Adrenal gland (tissue), 12 donors: ENCODE measurements around the gene BCL11B. TPM values are rescaled to one million over a fixed set of nuclear protein-coding genes. Genes with fewer than 3 reads are reported as not detected.

ENCODE experiments used
- DNase-seq, 7 donors: peaks; one replicate each; pipeline ENCODE4 v3.0.0-alpha.2; 2019 to 2020
- H3K27ac ChIP-seq, 5 donors: fragments of 200-600 bp; sonication (generic) in 4 of 5; 1 replicate in 3 of 5; 2 replicates in 2 of 5; pipeline versions ENCODE4 v1.5.1 to v1.8.0; 2016 to 2020; ENCODE audit warnings: mild to moderate bottlenecking in 1 of 5
- H3K27me3 ChIP-seq: fragments of 200-600 bp; 2 replicates; pipeline ENCODE4 v1.8.0; 2021
- H3K36me3 ChIP-seq, 2 donors: fragments of 200-600 bp; replicated peaks in 1 of 2; 1 replicate in 1 of 2; 2 replicates in 1 of 2; pipeline versions ENCODE4 v1.5.1 to v1.8.0; 2018 to 2022
- H3K4me1 ChIP-seq, 2 donors: fragments of 200-600 bp; replicated peaks in 1 of 2; 1 replicate in 1 of 2; 2 replicates in 1 of 2; pipeline versions ENCODE4 v1.5.1 to v1.8.0; 2018 to 2021
- H3K4me3 ChIP-seq, 4 donors: fragments of 200-600 bp; sonication (generic) in 3 of 4; one replicate each; pipeline ENCODE4 v1.5.1; 2016 to 2018
- H3K9me3 ChIP-seq, 3 donors: fragments of 200-600 bp; sonication (generic) in 1 of 3; replicated peaks in 1 of 3; 1 replicate in 2 of 3; 2 replicates in 1 of 3; pipeline versions ENCODE4 v1.5.1 to v1.8.0; 2016 to 2021
- POLR2A ChIP-seq, 2 donors: fragments of 450-650 bp; IDR thresholded peaks; one replicate each; pipeline ENCODE4 v1.6.1; 2017; ENCODE audit warnings: antibody characterized with exemption in 2 of 2, mild to moderate bottlenecking in 2 of 2, moderate library complexity in 1 of 2
- WGBS, 4 donors: extraction: QIAGEN DNeasy Blood & Tissue Kit in 2 of 4; methylation state at CpG; one replicate each; pipeline versions ENCODE4 v1.1.5 to v1.1.7; 2013 to 2017; 5-methylcytosine and 5-hydroxymethylcytosine counted together
- intact Hi-C, 2 donors: fragments of 100-400 bp; cut with DNase I; formaldehyde crosslinking; loops; one replicate each; pipeline versions ENCODE4 v1.14.1 to v1.15.0; 2022 to 2023
- polyA plus RNA-seq, 3 donors: library from polyadenylated mRNA; stranded (reverse); fragments of 200-250 nt in 2 of 3; fragments of 350-450 nt in 1 of 3; fragmentation: Illumina TruSeq in 1 of 3; extraction: RNeasy Lipid Tissue Mini Kit (QIAGEN cat#74804) in 1 of 3; gene quantifications; one replicate each; pipeline ENCODE4 v1.2.3, GENCODE V29; 2013 to 2014
- total RNA-seq, 9 donors: library from RNA; depleted of rRNA in 4 of 9; stranded (reverse); fragments of >200 nt in 4 of 9; fragments of 120-200 nt in 1 of 9; fragmentation: NEBNext Ultra II Directional in 1 of 9; extraction: Animal tissue kit (Norgen Biotek cat#: 25700) in 1 of 9; gene quantifications; one replicate each; pipeline versions ENCODE4 v1.1.0 to v1.2.4, GENCODE V29; 2013 to 2023
- TF ChIP-seq, protein P1 (sequence below), 6 experiments: fragments of 450-650 bp in 4 of 6; fragments of 200-600 bp in 2 of 6; sonication (generic) in 1 of 6; IDR thresholded peaks; 1 replicate in 5 of 6; 2 replicates in 1 of 6; pipeline versions ENCODE4 v1.5.1 to v1.8.0; 2016 to 2021; ENCODE audit warnings: antibody characterized with exemption in 6 of 6, mild to moderate bottlenecking in 2 of 6, moderate library complexity in 1 of 6
- donor health status: healthy with polysubstance abuse.
- donor health status: Bipolar disorder and iron deficiency.
- donor health status: DM: yes; HTN: yes; CAD: no.
- donor health status: DM: no; HTN: no; CAD: no.
- donor health status: DM: no; HTN: no; CAD: no.
- donor health status: DM: yes; HTN: yes; CAD: no.

Gene BCL11B
- total and polyA plus RNA-seq, 12 donors: 0.24 to 3.2 (median 0.54) TPM

DNA sequence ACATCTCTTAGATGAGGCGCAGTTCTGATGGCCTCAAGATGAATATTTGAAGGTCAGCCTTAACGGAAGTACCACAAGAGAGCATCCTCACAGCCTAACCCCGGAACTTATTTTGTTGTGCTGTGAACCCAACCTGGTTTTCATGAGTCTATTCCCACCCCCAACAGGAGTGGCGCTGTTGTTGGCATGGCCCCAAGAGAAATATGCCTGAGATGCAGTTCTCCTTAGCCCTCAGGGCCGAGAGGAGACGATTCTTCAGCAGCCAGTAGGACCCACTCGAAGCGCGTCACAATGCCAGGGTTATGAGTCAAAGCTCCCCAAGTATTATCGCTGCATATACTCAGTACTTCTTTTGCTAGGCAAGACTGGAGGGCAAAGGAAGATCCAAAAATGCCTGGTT lies 24.5 kb upstream of the BCL11B start:
- no peak for DNase-seq
- intact Hi-C loops: no loop called here
- 75 to 80% (median 79%) methylated on average over 9 to 10 of the region's 10 CpGs for WGBS, 4 donors
- no peaks in the 10 kb centered on the region for H3K9me3 ChIP-seq
- no peak for TF ChIP-seq POLR2A (IDR thresholded peaks at IDR 0.05)
- TF ChIP-seq, protein P1, sequence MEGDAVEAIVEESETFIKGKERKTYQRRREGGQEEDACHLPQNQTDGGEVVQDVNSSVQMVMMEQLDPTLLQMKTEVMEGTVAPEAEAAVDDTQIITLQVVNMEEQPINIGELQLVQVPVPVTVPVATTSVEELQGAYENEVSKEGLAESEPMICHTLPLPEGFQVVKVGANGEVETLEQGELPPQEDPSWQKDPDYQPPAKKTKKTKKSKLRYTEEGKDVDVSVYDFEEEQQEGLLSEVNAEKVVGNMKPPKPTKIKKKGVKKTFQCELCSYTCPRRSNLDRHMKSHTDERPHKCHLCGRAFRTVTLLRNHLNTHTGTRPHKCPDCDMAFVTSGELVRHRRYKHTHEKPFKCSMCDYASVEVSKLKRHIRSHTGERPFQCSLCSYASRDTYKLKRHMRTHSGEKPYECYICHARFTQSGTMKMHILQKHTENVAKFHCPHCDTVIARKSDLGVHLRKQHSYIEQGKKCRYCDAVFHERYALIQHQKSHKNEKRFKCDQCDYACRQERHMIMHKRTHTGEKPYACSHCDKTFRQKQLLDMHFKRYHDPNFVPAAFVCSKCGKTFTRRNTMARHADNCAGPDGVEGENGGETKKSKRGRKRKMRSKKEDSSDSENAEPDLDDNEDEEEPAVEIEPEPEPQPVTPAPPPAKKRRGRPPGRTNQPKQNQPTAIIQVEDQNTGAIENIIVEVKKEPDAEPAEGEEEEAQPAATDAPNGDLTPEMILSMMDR (IDR thresholded peaks at IDR 0.05): no peak
- no peak overlapping the region for H3K27ac ChIP-seq
- H3K4me3 ChIP-seq: no peak overlapping the region
- H3K36me3 ChIP-seq: no peaks in the 10 kb centered on the region
- no peaks in the 10 kb centered on the region for H3K4me1 ChIP-seq
- H3K27me3 ChIP-seq: no peaks in the 10 kb centered on the region

DNA sequence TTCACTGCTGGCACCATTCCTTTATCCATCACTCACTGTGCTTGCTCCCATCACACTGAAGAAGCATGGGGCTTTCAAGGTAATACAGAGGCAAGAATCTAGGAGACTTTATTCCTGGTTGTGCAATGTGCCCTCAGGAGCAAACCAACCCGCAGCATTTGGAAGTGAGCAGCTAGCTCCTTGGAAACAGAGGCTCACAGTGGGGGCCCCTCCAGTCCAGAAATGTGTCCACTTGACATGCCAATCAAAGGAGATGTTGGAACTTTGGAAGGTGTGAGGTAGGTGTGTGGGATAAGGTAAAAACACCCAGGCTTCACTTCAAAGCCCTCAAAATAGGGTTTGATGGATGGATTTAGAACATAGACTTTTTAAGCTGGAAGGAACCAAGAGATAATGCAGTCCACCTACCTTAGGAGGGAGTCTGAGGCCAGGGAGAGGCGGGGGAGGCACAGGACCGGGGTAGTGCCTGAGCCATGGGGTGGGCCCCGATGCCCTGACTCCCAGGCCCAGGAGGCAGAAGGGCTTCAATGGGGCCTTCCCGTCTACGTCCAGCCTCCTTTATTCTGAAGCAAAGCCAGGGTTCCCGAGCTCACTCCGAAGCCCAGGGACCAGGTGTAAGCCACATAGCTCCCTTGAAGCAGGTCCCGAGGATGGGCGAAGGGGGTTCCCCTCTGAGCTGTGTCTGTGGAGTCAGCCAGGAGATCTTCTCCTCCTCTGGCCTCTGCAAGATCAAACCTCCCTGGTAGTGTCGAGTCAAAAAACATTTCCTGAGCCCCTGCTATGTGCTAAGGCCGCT lies 17.6 kb upstream of the BCL11B start:
- H3K27ac ChIP-seq: no peak overlapping the region
- no peak for TF ChIP-seq POLR2A (IDR thresholded peaks at IDR 0.05)
- TF ChIP-seq, protein P1 (IDR thresholded peaks at IDR 0.05): no peak
- no peaks in the 10 kb centered on the region for H3K4me1 ChIP-seq
- intact Hi-C loops: no loop called here
- H3K9me3 ChIP-seq: no peaks in the 10 kb centered on the region
- DNase-seq: no peak
- WGBS, 4 donors: 84 to 87% (median 86%) methylated on average over 6 to 12 of the region's 12 CpGs
- no peak overlapping the region for H3K4me3 ChIP-seq
- no peaks in the 10 kb centered on the region for H3K27me3 ChIP-seq
- no peaks in the 10 kb centered on the region for H3K36me3 ChIP-seq

DNA sequence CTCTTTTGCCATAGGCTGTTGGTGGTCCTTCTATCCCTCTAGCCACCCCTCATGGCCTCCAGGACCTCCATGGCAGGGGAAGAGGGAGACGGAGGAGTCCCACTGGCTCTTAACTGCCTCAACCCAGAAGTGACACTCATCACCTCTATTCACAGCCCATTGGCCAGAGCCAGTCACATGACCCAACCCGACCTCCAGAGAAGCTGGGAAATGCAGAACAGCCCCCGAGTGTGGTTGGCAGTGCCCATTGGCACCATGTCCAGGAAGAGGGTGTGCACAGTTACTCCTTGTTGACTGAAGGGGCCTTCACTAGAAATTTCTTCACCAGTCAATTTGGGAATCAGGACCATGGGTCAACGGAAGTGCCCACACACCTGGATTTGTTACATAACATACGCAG lies 17.0 kb upstream of the BCL11B start:
- no peaks in the 10 kb centered on the region for H3K36me3 ChIP-seq
- DNase-seq: no peak
- intact Hi-C loops: no loop called here
- H3K27ac ChIP-seq: no peak overlapping the region
- no peak overlapping the region for H3K4me3 ChIP-seq
- H3K27me3 ChIP-seq: no peaks in the 10 kb centered on the region
- H3K9me3 ChIP-seq: no peaks in the 10 kb centered on the region
- TF ChIP-seq POLR2A (IDR thresholded peaks at IDR 0.05): no peak
- TF ChIP-seq, protein P1 (IDR thresholded peaks at IDR 0.05): no peak
- 79 to 91% (median 81%) methylated on average over 4 to 5 of the region's 5 CpGs for WGBS, 4 donors
- no peaks in the 10 kb centered on the region for H3K4me1 ChIP-seq

DNA sequence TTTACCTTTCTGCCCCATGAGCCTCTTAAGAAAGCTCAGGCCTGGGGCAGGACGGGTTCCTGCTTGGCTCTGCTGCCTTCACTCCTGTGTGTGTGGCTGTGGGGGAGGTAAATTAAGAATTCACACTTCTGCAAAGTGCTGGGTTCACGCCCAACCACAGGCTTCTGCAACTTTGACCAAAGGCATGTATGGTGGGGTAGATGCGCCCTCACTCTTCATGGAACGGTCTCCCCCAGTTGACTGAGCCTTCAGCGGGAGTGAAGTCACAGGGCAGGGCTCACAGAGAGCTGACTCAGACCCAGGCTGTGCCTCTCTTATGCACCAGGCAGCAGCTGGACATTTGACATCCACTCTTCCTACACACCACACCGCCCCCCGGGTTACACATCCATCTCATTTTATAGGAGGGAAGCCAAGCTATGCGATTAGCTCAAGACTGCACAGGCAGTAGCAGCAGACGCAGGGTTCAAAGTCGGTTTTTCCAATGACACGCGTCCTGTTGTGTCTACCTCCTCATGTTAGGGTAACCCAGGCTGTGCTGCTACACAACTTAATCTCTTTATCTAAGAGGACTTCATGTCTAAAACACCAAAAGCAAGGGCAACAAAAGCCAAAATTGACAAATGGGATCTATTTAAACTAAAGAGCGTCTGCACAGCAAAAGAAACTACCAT lies 15.4 kb upstream of the BCL11B start:
- H3K27me3 ChIP-seq: no peaks in the 10 kb centered on the region
- H3K36me3 ChIP-seq: no peaks in the 10 kb centered on the region
- no peak overlapping the region for H3K4me3 ChIP-seq
- H3K27ac ChIP-seq: no peak overlapping the region
- WGBS, 4 donors: 52 to 77% (median 69%) methylated on average over 9 to 13 of the region's 13 CpGs
- DNase-seq: no peak
- no peaks in the 10 kb centered on the region for H3K9me3 ChIP-seq
- intact Hi-C loops: no loop called here
- TF ChIP-seq, protein P1 (IDR thresholded peaks at IDR 0.05): no peak
- TF ChIP-seq POLR2A (IDR thresholded peaks at IDR 0.05): no peak
- no peaks in the 10 kb centered on the region for H3K4me1 ChIP-seq
